IPS DF 6.9 (cell line): ENCODE measurements around the gene FXYD5.
"Not testable (repeated sequence)": the region's sequence is repeated elsewhere in the genome, so short reads cannot be mapped to it uniquely, and the experiment has no call there.

Experiments used
- DNase-seq: peaks from one replicate; pipeline ENCODE4 v3.0.0-alpha.2; 2013; ENCODE audit warnings: low read depth, low spot score
- H3K27ac ChIP-seq: one replicate; pipeline ENCODE4 v1.5.1; 2013; ENCODE audit warnings: low read length, control low read depth
- H3K27me3 ChIP-seq: 2 replicates; pipeline ENCODE4 v1.6.1; 2013; ENCODE audit warnings: mild to moderate bottlenecking, low read length; ENCODE audit not compliant: control insufficient read depth, insufficient read depth
- H3K36me3 ChIP-seq: 2 replicates; pipeline ENCODE4 v1.6.1; 2013; ENCODE audit warnings: low read length; ENCODE audit not compliant: control insufficient read depth, insufficient read depth
- H3K4me1 ChIP-seq: 2 replicates; pipeline ENCODE4 v1.6.1; 2013; ENCODE audit warnings: low read length; ENCODE audit not compliant: control insufficient read depth, insufficient read depth
- H3K4me3 ChIP-seq: 2 replicates; pipeline ENCODE4 v1.5.1; 2013; ENCODE audit warnings: mild to moderate bottlenecking, low read length
- H3K9me3 ChIP-seq: 2 replicates; pipeline ENCODE4 v1.6.1; 2013; ENCODE audit warnings: low read length, inconsistent platforms; ENCODE audit not compliant: control insufficient read depth, insufficient read depth
- WGBS: extraction: QIAGEN DNeasy Blood & Tissue Kit; methylation state at CpG from one replicate; pipeline ENCODE4 v1.1.7; 2013; ENCODE audit warnings: mixed read lengths, missing lambda C conversion rate; ENCODE audit not compliant: insufficient read length, insufficient coverage; 5-methylcytosine and 5-hydroxymethylcytosine counted together

The FXYD5 gene

GRCh38 chr19:35146746-35147459 lies 7.6 kb upstream of the FXYD5 start:
- no peaks in the 10 kb centered on the region for H3K36me3 ChIP-seq
- no peak overlapping the region for H3K4me3 ChIP-seq
- no peak overlapping the region for H3K27ac ChIP-seq
- WGBS: no CpG with 5 or more reads among the region's 7 CpGs
- H3K27me3 ChIP-seq: no peaks in the 10 kb centered on the region
- H3K4me1 ChIP-seq: peaks cover 8% of the 10 kb centered on the region
- no peaks in the 10 kb centered on the region for H3K9me3 ChIP-seq
- DNase-seq: no peak

GRCh38 chr19:35149463-35149862 lies 5.1 kb upstream of the FXYD5 start:
- H3K4me1 ChIP-seq: peaks cover 9% of the 10 kb centered on the region
- H3K27me3 ChIP-seq: no peaks in the 10 kb centered on the region
- DNase-seq: no peak
- no peaks in the 10 kb centered on the region for H3K36me3 ChIP-seq
- whole genome bisulfite sequencing: no CpG with 5 or more reads among the region's 3 CpGs
- no peaks in the 10 kb centered on the region for H3K9me3 ChIP-seq
- H3K4me3 ChIP-seq: no peak overlapping the region
- H3K27ac ChIP-seq: no peak overlapping the region

- no peaks in the 10 kb centered on the region for H3K36me3 ChIP-seq
- H3K27me3 ChIP-seq: no peaks in the 10 kb centered on the region
- no CpG with 5 or more reads among the region's 2 CpGs for WGBS
- no peak overlapping the region for H3K4me3 ChIP-seq
- H3K4me1 ChIP-seq: peaks cover 4% of the 10 kb centered on the region; the same call in 1 of the 2 replicates
- DNase-seq: no peak
- no peak overlapping the region for H3K27ac ChIP-seq
- H3K9me3 ChIP-seq: no peaks in the 10 kb centered on the region
Observed at GRCh38 chr19:35150445-35150844, 4.1 kb upstream of the FXYD5 start.

- no peaks in the 10 kb centered on the region for H3K36me3 ChIP-seq
- H3K4me3 ChIP-seq: no peak overlapping the region
- no peak for DNase-seq
- no CpG with 5 or more reads among the region's 20 CpGs for WGBS
- H3K27me3 ChIP-seq: no peaks in the 10 kb centered on the region
- H3K27ac ChIP-seq: no peak overlapping the region
- no peaks in the 10 kb centered on the region for H3K9me3 ChIP-seq
- peaks cover 7% of the 10 kb centered on the region; the same call in 1 of the 2 replicates for H3K4me1 ChIP-seq
Observed at GRCh38 chr19:35151273-35152065, 3.1 kb upstream of the FXYD5 start.

GRCh38 chr19:35153129-35153522 lies 1.4 kb upstream of the FXYD5 start:
- not testable (repeated sequence) for DNase-seq, H3K27ac ChIP-seq, H3K36me3 ChIP-seq, H3K27me3 ChIP-seq, H3K9me3 ChIP-seq, H3K4me3 ChIP-seq, H3K4me1 ChIP-seq
- no CpG with 5 or more reads among the region's 10 CpGs for WGBS

- no peaks in the 10 kb centered on the region for H3K9me3 ChIP-seq
- H3K27ac ChIP-seq: no peak overlapping the region
- no peak for DNase-seq
- peaks cover 7% of the 10 kb centered on the region; the same call in 1 of the 2 replicates for H3K4me1 ChIP-seq
- peak overlapping the region; percentile 71; the same call in 1 of the 2 replicates for H3K4me3 ChIP-seq
- H3K27me3 ChIP-seq: no peaks in the 10 kb centered on the region
- H3K36me3 ChIP-seq: no peaks in the 10 kb centered on the region
- WGBS: no CpG with 5 or more reads among the region's 36 CpGs
Observed at GRCh38 chr19:35153701-35154524, 622 bp upstream of the FXYD5 start.

- peaks cover 7% of the 10 kb centered on the region; the same call in 1 of the 2 replicates for H3K36me3 ChIP-seq
- no peaks in the 10 kb centered on the region for H3K9me3 ChIP-seq
- no CpG with 5 or more reads among the region's 17 CpGs for WGBS
- DNase-seq: no peak
- no peaks in the 10 kb centered on the region for H3K27me3 ChIP-seq
- peak overlapping the region; percentile 71; the same call in 1 of the 2 replicates for H3K4me3 ChIP-seq
- H3K4me1 ChIP-seq: peaks cover 7% of the 10 kb centered on the region; the same call in 1 of the 2 replicates
- no peak overlapping the region for H3K27ac ChIP-seq
Observed at GRCh38 chr19:35155441-35155840, 906 bp downstream of the FXYD5 start.

- DNase-seq: no peak
- Histone ChIP-seq H3K9me3 (no peaks in the 10 kb centered on the region), H3K4me3 (no peak overlapping the region), H3K4me1 (peaks cover 7% of the 10 kb centered on the region; the same call in 1 of the 2 replicates), H3K27ac (no peak overlapping the region), H3K36me3 (peaks cover 7% of the 10 kb centered on the region; the same call in 1 of the 2 replicates), H3K27me3 (no peaks in the 10 kb centered on the region)
- no CpG with 5 or more reads among the region's 6 CpGs for WGBS
Observed at GRCh38 chr19:35155981-35156672, 1.6 kb downstream of the FXYD5 start.

GRCh38 chr19:35156673-35157014 lies 2.1 kb downstream of the FXYD5 start:
- Histone ChIP-seq H3K27ac (no peak overlapping the region), H3K9me3 (no peaks in the 10 kb centered on the region), H3K36me3 (peaks cover 11% of the 10 kb centered on the region; the same call in 1 of the 2 replicates), H3K27me3 (no peaks in the 10 kb centered on the region), H3K4me3 (no peak overlapping the region), H3K4me1 (peaks cover 7% of the 10 kb centered on the region; the same call in 1 of the 2 replicates)
- DNase-seq: no peak
- no CpG with 5 or more reads among the region's 7 CpGs for WGBS
